Karpas-422 (cell line): Measurements from ENCODE around the gene SH3GL1. TPM values are rescaled to one million over a fixed set of nuclear protein-coding genes. Genes with fewer than 3 reads are reported as not detected.

ENCODE experiments used
- DNase-seq: peaks from one replicate; pipeline ENCODE4 v3.0.0-alpha.2; 2015
- H2AFZ ChIP-seq: fragments of 200-600 bp; sonication (generic); 2 replicates; pipeline ENCODE4 v1.6.1; 2014; ENCODE audit warnings: antibody characterized with exemption, low read length, mixed read lengths
- H3K27ac ChIP-seq: fragments of 200-600 bp; sonication (generic); 2 replicates; pipeline ENCODE4 v1.5.1; 2014; ENCODE audit warnings: mild to moderate bottlenecking, low read length, moderate library complexity
- H3K27me3 ChIP-seq: fragments of 200-600 bp; sonication (generic); 2 replicates; pipeline ENCODE4 v1.6.1; 2014; ENCODE audit warnings: low read length, mixed read lengths
- H3K36me3 ChIP-seq: fragments of 200-600 bp; sonication (generic); 2 replicates; pipeline ENCODE4 v1.6.1; 2014; ENCODE audit warnings: low read length, mixed read lengths; ENCODE audit not compliant: insufficient read depth
- H3K4me1 ChIP-seq: fragments of 200-600 bp; sonication (generic); 2 replicates; pipeline ENCODE4 v1.6.1; 2014; ENCODE audit warnings: mild to moderate bottlenecking, low read length, mixed read lengths
- H3K4me2 ChIP-seq: fragments of 200-600 bp; sonication (generic); 2 replicates; pipeline ENCODE4 v1.6.1; 2014; ENCODE audit warnings: low read length, low read depth, mild to moderate bottlenecking; ENCODE audit not compliant: poor library complexity, severe bottlenecking
- H3K4me3 ChIP-seq: fragments of 200-600 bp; sonication (generic); 2 replicates; pipeline ENCODE4 v1.5.1; 2014; ENCODE audit warnings: mild to moderate bottlenecking, antibody characterized with exemption, low read length, mixed read lengths
- H3K79me2 ChIP-seq: fragments of 200-600 bp; sonication (generic); 2 replicates; pipeline ENCODE4 v1.6.1; 2014; ENCODE audit warnings: mild to moderate bottlenecking, low read length, mixed read lengths
- H3K9ac ChIP-seq: fragments of 200-600 bp; sonication (generic); 2 replicates; pipeline ENCODE4 v1.6.0; 2014; ENCODE audit warnings: low read length
- H3K9me2 ChIP-seq: fragments of 200-600 bp; sonication (generic), shearing (Covaris generic); replicated peaks from 2 replicates; pipeline ENCODE4 v1.6.0; 2014; ENCODE audit warnings: mild to moderate bottlenecking, low read length, moderate library complexity; ENCODE audit not compliant: insufficient read depth
- H3K9me3 ChIP-seq: fragments of 300-700, 200-600 bp; sonication (generic); 2 replicates; pipeline ENCODE4 v1.6.1; 2014; ENCODE audit warnings: low read length, mixed read lengths
- H4K20me1 ChIP-seq: fragments of 200-600 bp; sonication (generic); 2 replicates; pipeline ENCODE4 v1.6.1; 2014; ENCODE audit warnings: mild to moderate bottlenecking, antibody characterized with exemption, low read length, low read depth; ENCODE audit not compliant: insufficient read depth
- total RNA-seq: library from RNA; depleted of rRNA; stranded (reverse); fragments of >200 nt; shearing (Covaris generic); gene quantifications from 2 replicates; pipeline ENCODE4 v1.2.3, GENCODE V29; 2014; ENCODE audit warnings: low replicate concordance

The SH3GL1 gene
- total RNA-seq, 1 experiment from 2014 or later = 13.4 TPM

GRCh38 chr19:4373013-4373367 lies 27.4 kb downstream of the SH3GL1 start:
- Histone ChIP-seq H3K27ac (no peak overlapping the region), H4K20me1 (peaks cover 41% of the 10 kb centered on the region), H3K9me3 (no peaks in the 10 kb centered on the region), H3K79me2 (peaks cover 60% of the 10 kb centered on the region), H3K4me2 (no peak overlapping the region), H3K4me1 (peaks cover 84% of the 10 kb centered on the region), H3K27me3 (no peaks in the 10 kb centered on the region), H2AFZ (no peak overlapping the region), H3K9ac (no peak overlapping the region), H3K36me3 (no peaks in the 10 kb centered on the region), H3K9me2 (no peaks in the 10 kb centered on the region), H3K4me3 (no peak overlapping the region)
- DNase-seq = no peak

GRCh38 chr19:4372165-4373012 lies 28.0 kb downstream of the SH3GL1 start:
- Histone ChIP-seq H3K27ac (no peak overlapping the region), H3K9ac (0 out of 2 replicates have a peak overlapping the region, but pooled peaks have one; percentile 13), H3K79me2 (peaks cover 60% of the 10 kb centered on the region), H3K4me3 (no peak overlapping the region), H4K20me1 (peaks cover 35% of the 10 kb centered on the region), H3K9me2 (no peaks in the 10 kb centered on the region), H3K4me2 (no peak overlapping the region), H3K36me3 (no peaks in the 10 kb centered on the region), H3K27me3 (no peaks in the 10 kb centered on the region), H3K4me1 (peaks cover 84% of the 10 kb centered on the region), H2AFZ (no peak overlapping the region), H3K9me3 (no peaks in the 10 kb centered on the region)
- no peak for DNase-seq

- H3K4me1 ChIP-seq = peaks cover 75% of the 10 kb centered on the region
- DNase-seq = no peak
- no peak overlapping the region for H3K27ac ChIP-seq
- peak overlapping the region; percentile 88 for H3K4me2 ChIP-seq
- H2AFZ ChIP-seq = no peak overlapping the region
- H4K20me1 ChIP-seq = peaks cover 26% of the 10 kb centered on the region
- H3K4me3 ChIP-seq = peak overlapping the region; percentile 65; the same call in 1 of the 2 replicates
- H3K36me3 ChIP-seq = no peaks in the 10 kb centered on the region
- H3K9me2 ChIP-seq = no peaks in the 10 kb centered on the region
- H3K9ac ChIP-seq = peak overlapping the region; percentile 84
- peaks cover 60% of the 10 kb centered on the region for H3K79me2 ChIP-seq
- H3K9me3 ChIP-seq = no peaks in the 10 kb centered on the region
- no peaks in the 10 kb centered on the region for H3K27me3 ChIP-seq
Measured at GRCh38 chr19:4371247-4372164, 28.8 kb downstream of the SH3GL1 start.

- Histone ChIP-seq H3K27ac (peak overlapping the region; percentile 91), H3K4me1 (peaks cover 65% of the 10 kb centered on the region), H3K9me2 (no peaks in the 10 kb centered on the region), H3K4me3 (peak overlapping the region; percentile 65), H4K20me1 (peaks cover 23% of the 10 kb centered on the region), H3K9ac (peak overlapping the region; percentile 84), H3K27me3 (no peaks in the 10 kb centered on the region), H3K79me2 (peaks cover 60% of the 10 kb centered on the region), H3K36me3 (no peaks in the 10 kb centered on the region), H3K9me3 (no peaks in the 10 kb centered on the region), H2AFZ (no peak overlapping the region), H3K4me2 (peak overlapping the region; percentile 88)
- no peak for DNase-seq
Measured at GRCh38 chr19:4370418-4371041, 29.8 kb downstream of the SH3GL1 start.

GRCh38 chr19:4369888-4370260 lies 30.5 kb downstream of the SH3GL1 start:
- Histone ChIP-seq H3K4me2 (peak overlapping the region; percentile 88), H3K27me3 (no peaks in the 10 kb centered on the region), H3K4me1 (peaks cover 58% of the 10 kb centered on the region), H3K36me3 (no peaks in the 10 kb centered on the region), H3K4me3 (peak overlapping the region; percentile 65), H4K20me1 (peaks cover 16% of the 10 kb centered on the region), H2AFZ (no peak overlapping the region), H3K9me2 (no peaks in the 10 kb centered on the region), H3K27ac (peak overlapping the region; percentile 91), H3K79me2 (peaks cover 56% of the 10 kb centered on the region), H3K9ac (peak overlapping the region; percentile 84), H3K9me3 (no peaks in the 10 kb centered on the region)
- peak; percentile 82 for DNase-seq

GRCh38 chr19:4369109-4369887 lies 31.0 kb downstream of the SH3GL1 start:
- Histone ChIP-seq H3K9ac (peak overlapping the region; percentile 84), H3K4me1 (peaks cover 53% of the 10 kb centered on the region), H3K4me2 (peak overlapping the region; percentile 88), H3K79me2 (peaks cover 50% of the 10 kb centered on the region), H3K9me3 (no peaks in the 10 kb centered on the region), H3K27ac (peak overlapping the region; percentile 91), H3K36me3 (no peaks in the 10 kb centered on the region), H3K9me2 (no peaks in the 10 kb centered on the region), H4K20me1 (peaks cover 11% of the 10 kb centered on the region), H3K4me3 (peak overlapping the region; percentile 65), H3K27me3 (no peaks in the 10 kb centered on the region), H2AFZ (no peak overlapping the region)
- peak; percentile 82 for DNase-seq

GRCh38 chr19:4368128-4368820 lies 32.1 kb downstream of the SH3GL1 start:
- DNase-seq = no peak
- Histone ChIP-seq H3K27me3 (no peaks in the 10 kb centered on the region), H3K4me2 (peak overlapping the region; percentile 11), H3K9me2 (no peaks in the 10 kb centered on the region), H3K36me3 (no peaks in the 10 kb centered on the region), H3K4me3 (no peak overlapping the region), H3K9ac (peak overlapping the region; percentile 4; the same call in 1 of the 2 replicates), H3K9me3 (no peaks in the 10 kb centered on the region), H3K4me1 (peaks cover 49% of the 10 kb centered on the region), H4K20me1 (peaks cover 5% of the 10 kb centered on the region), H3K79me2 (peaks cover 40% of the 10 kb centered on the region), H2AFZ (no peak overlapping the region), H3K27ac (peak overlapping the region; percentile 91)
